Keratinocyte (primary cell): Measurements from ENCODE around the gene RNF115.

Experiments
- CTCF ChIP-seq, 3 experiments: IDR thresholded peaks in 1 of 3; conservative IDR thresholded peaks in 1 of 3; optimal IDR thresholded peaks in 1 of 3; 2 replicates in 2 of 3; 3 replicates in 1 of 3; pipeline versions ENCODE3 to v1.5.1; 2011; ENCODE audit warnings: low read length in 3 of 3, mild to moderate bottlenecking in 3 of 3, moderate library complexity in 2 of 3, control low read depth in 1 of 3, inconsistent platforms in 1 of 3; ENCODE audit not compliant: insufficient read depth in 2 of 3; ENCODE audit errors: extremely low read depth in 1 of 3
- EZH2 ChIP-seq: IDR thresholded peaks from one replicate; pipeline ENCODE4 v1.6.1; 2012; ENCODE audit warnings: inconsistent platforms, mild to moderate bottlenecking, low read length, moderate library complexity

- TF ChIP-seq CTCF (optimal IDR thresholded peaks at IDR 0.05 in 1 of 3, IDR thresholded peaks at IDR 0.05 in 1 of 3, conservative IDR thresholded peaks at IDR 0.05 in 1 of 3; ENCODE audit: extremely low read depth in 1 of 3, insufficient read depth in 2 of 3, low read length in 3 of 3) (no peak), EZH2 (no peak)
Measured at GRCh38 chr1:145736191-145736590, 87.7 kb downstream of the RNF115 start.
